Mucosa of descending colon (tissue), 3 donors: ENCODE measurements around the gene CDC42EP3. TPM values are rescaled to one million over a fixed set of nuclear protein-coding genes. Genes with fewer than 3 reads are reported as not detected.

Experiments used
- ATAC-seq: fragments of 200-7000 bp; cut with Tn5 transposase; one replicate; pipeline ENCODE4 v1.9.1; 2020; ENCODE audit warnings: mild to moderate bottlenecking, moderate library complexity
- DNase-seq, 3 donors: peaks; one replicate each; pipeline ENCODE4 v3.0.0-alpha.2; 2020
- H3K36me3 ChIP-seq: fragments of 200-600 bp; one replicate; pipeline ENCODE4 v1.8.0; 2021; ENCODE audit warnings: low read depth, mild to moderate bottlenecking
- H3K4me1 ChIP-seq: fragments of 200-600 bp; one replicate; pipeline ENCODE4 v1.8.0; 2021; ENCODE audit warnings: low read depth, mild to moderate bottlenecking
- H3K4me3 ChIP-seq: fragments of 200-600 bp; one replicate; pipeline ENCODE4 v1.8.0; 2021; ENCODE audit warnings: mild to moderate bottlenecking
- H3K9me3 ChIP-seq: fragments of 200-600 bp; one replicate; pipeline ENCODE4 v1.8.0; 2021; ENCODE audit warnings: mild to moderate bottlenecking
- intact Hi-C, 2 donors: fragments of 100-400 bp; cut with DNase I in 1 of 2; cut with micrococcal nuclease in 1 of 2; formaldehyde crosslinking; loops; one replicate each; pipeline versions ENCODE4 v1.11.0 to v1.11.1; 2022; cut with DNase I, micrococcal nuclease
- total RNA-seq, 3 donors: library from RNA; stranded (reverse); fragmentation: NEBNext Ultra II Directional in 2 of 3; extraction: Animal tissue kit (Norgen Biotek cat#: 25700) in 2 of 3; gene quantifications; one replicate each; pipeline versions ENCODE4 v1.2.1 to v1.2.4, GENCODE V29; 2021 to 2023
- TF ChIP-seq, protein P1 (sequence below): fragments of 200-600 bp; IDR thresholded peaks from one replicate; pipeline ENCODE4 v1.8.0; 2022; ENCODE audit warnings: antibody characterized with exemption, mild to moderate bottlenecking
- donor health status: DM: no; HTN: no; CAD: no; lungs with moderate emphysema.
- donor health status: DM: no; HTN: no; CAD: no.
- donor health status: DM: no; HTN: yes; CAD: no.

CDC42EP3 gene
- total RNA-seq, 3 donors from 2014 or later = 27.9 to 67.0 (median 30.1) TPM

GRCh38 chr2:37669446-37669845 is 2.0 kb downstream of the CDC42EP3 start:
- TF ChIP-seq, protein P1, sequence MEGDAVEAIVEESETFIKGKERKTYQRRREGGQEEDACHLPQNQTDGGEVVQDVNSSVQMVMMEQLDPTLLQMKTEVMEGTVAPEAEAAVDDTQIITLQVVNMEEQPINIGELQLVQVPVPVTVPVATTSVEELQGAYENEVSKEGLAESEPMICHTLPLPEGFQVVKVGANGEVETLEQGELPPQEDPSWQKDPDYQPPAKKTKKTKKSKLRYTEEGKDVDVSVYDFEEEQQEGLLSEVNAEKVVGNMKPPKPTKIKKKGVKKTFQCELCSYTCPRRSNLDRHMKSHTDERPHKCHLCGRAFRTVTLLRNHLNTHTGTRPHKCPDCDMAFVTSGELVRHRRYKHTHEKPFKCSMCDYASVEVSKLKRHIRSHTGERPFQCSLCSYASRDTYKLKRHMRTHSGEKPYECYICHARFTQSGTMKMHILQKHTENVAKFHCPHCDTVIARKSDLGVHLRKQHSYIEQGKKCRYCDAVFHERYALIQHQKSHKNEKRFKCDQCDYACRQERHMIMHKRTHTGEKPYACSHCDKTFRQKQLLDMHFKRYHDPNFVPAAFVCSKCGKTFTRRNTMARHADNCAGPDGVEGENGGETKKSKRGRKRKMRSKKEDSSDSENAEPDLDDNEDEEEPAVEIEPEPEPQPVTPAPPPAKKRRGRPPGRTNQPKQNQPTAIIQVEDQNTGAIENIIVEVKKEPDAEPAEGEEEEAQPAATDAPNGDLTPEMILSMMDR = no peak
- H3K4me3 ChIP-seq = no peak overlapping the region
- H3K4me1 ChIP-seq = no peaks in the 10 kb centered on the region
- H3K36me3 ChIP-seq = no peaks in the 10 kb centered on the region
- ATAC-seq (no peak), DNase-seq (no peak)
- H3K9me3 ChIP-seq = no peaks in the 10 kb centered on the region
- intact Hi-C loops = no loop called here

DNA sequence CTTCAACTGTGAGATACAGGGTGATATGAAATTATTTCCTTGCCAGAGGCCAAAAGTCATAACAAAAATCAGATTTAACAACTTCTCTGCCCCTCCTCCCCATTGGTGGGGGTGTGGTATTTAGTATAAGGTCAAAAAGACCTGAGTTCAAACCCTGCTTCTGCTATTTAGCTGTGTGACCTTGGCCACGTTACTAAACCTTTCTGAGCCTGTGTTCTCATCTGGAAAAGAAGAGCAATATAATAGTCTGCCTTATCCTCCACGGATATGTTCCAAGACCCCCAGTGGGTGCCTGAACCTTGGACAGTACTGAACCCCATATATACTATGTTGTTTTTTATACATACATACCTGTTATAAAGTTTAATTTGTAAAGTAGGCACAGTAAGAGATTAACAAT is 3.7 kb downstream of the CDC42EP3 start:
- Histone ChIP-seq H3K4me1 (peaks cover 2% of the 10 kb centered on the region), H3K4me3 (no peak overlapping the region), H3K36me3 (no peaks in the 10 kb centered on the region), H3K9me3 (no peaks in the 10 kb centered on the region)
- DNase-seq (no peak), ATAC-seq (no peak)
- intact Hi-C loops = no loop called here
- TF ChIP-seq, protein P1 = no peak

DNA sequence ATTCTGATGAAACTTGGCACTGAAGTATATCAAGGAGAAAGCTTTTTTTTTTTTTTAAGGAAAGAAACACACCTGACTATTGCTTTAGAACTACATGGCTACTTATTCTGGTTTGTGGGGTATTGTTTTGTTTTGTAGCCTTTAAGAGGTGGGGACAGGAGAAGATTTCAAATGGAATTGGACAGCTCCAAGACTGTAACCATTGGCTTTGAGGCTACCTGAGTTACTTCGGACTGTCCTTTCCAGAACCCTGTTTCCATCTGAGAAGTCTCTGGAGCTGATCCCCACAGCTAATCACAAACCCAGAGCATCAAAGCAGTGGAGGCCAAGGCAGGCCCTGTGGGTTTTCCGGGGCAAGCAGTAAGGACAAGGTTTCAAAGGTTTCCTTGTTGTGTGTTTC is 4.7 kb downstream of the CDC42EP3 start:
- no peak for DNase-seq
- ATAC-seq = no peak
- Histone ChIP-seq H3K4me1 (peaks cover 2% of the 10 kb centered on the region), H3K4me3 (no peak overlapping the region), H3K9me3 (no peaks in the 10 kb centered on the region), H3K36me3 (no peaks in the 10 kb centered on the region)
- TF ChIP-seq, protein P1 = no peak
- intact Hi-C loops = no loop called here

- no peak for DNase-seq
- no peak for ATAC-seq
- Histone ChIP-seq H3K4me3 (no peak overlapping the region), H3K36me3 (no peaks in the 10 kb centered on the region), H3K4me1 (peaks cover 2% of the 10 kb centered on the region), H3K9me3 (no peaks in the 10 kb centered on the region)
- intact Hi-C loops = no loop called here
- TF ChIP-seq, protein P1 = no peak
Measured at GRCh38 chr2:37665604-37666362, 5.7 kb downstream of the CDC42EP3 start.

- ATAC-seq = no peak
- TF ChIP-seq, protein P1 = no peak
- Histone ChIP-seq H3K4me3 (no peak overlapping the region), H3K4me1 (peaks cover 6% of the 10 kb centered on the region), H3K36me3 (no peaks in the 10 kb centered on the region), H3K9me3 (no peaks in the 10 kb centered on the region)
- DNase-seq = no peak
- intact Hi-C loops = no loop called here
Measured at GRCh38 chr2:37665043-37665442, 6.4 kb downstream of the CDC42EP3 start.
